ENCODE data around the gene INPP5J.
"Not testable (repeated sequence)": the region's sequence is repeated elsewhere in the genome, so short reads cannot be mapped to it uniquely, and the experiment has no call there.

The INPP5J gene

GRCh38 chr22:31088233-31088986, 34.4 kb upstream of the INPP5J start:
- DNase-seq (ENCODE audit: low read depth in 2 of 2) = no peak

GRCh38 chr22:31089160-31090100, 33.3 kb upstream of the INPP5J start:
- no peak for DNase-seq (ENCODE audit: low read depth in 2 of 2)

- no peak for DNase-seq (ENCODE audit: low read depth in 2 of 2)
Observed at GRCh38 chr22:31090217-31091085, 32.3 kb upstream of the INPP5J start.

GRCh38 chr22:31091106-31091975, 31.4 kb upstream of the INPP5J start:
- DNase-seq (ENCODE audit: low read depth in 2 of 2) = no peak

- no peak for DNase-seq (ENCODE audit: low read depth in 2 of 2)
Observed at GRCh38 chr22:31092161-31092560, 30.6 kb upstream of the INPP5J start.

- DNase-seq (ENCODE audit: low read depth in 2 of 2) = no peak
Observed at GRCh38 chr22:31093086-31093850, 29.5 kb upstream of the INPP5J start.

- DNase-seq (ENCODE audit: low read depth in 2 of 2) = no peak
Observed at GRCh38 chr22:31094021-31094551, 28.7 kb upstream of the INPP5J start.

- no peak for DNase-seq (ENCODE audit: low read depth in 2 of 2)
Observed at GRCh38 chr22:31094741-31095140, 28.0 kb upstream of the INPP5J start.

- no peak for DNase-seq (ENCODE audit: low read depth in 2 of 2)
Observed at GRCh38 chr22:31095637-31096249, 27.0 kb upstream of the INPP5J start.

- DNase-seq (ENCODE audit: low read depth in 2 of 2) = no peak
Observed at GRCh38 chr22:31096657-31097279, 26.0 kb upstream of the INPP5J start.

- DNase-seq (ENCODE audit: low read depth in 2 of 2) = not testable (repeated sequence)
Observed at GRCh38 chr22:31097539-31097938, 25.2 kb upstream of the INPP5J start.

- no peak for DNase-seq (ENCODE audit: low read depth in 2 of 2)
Observed at GRCh38 chr22:31097941-31098631, 24.7 kb upstream of the INPP5J start.

- no peak for DNase-seq (ENCODE audit: low read depth in 2 of 2)
Observed at GRCh38 chr22:31098632-31099110, 24.1 kb upstream of the INPP5J start.

- no peak for DNase-seq (ENCODE audit: low read depth in 2 of 2)
Observed at GRCh38 chr22:31099386-31099785, 23.4 kb upstream of the INPP5J start.

GRCh38 chr22:31099841-31100761, 22.7 kb upstream of the INPP5J start:
- DNase-seq (ENCODE audit: low read depth in 2 of 2) = no peak

- no peak for DNase-seq (ENCODE audit: low read depth in 2 of 2)
Observed at GRCh38 chr22:31100762-31101525, 21.8 kb upstream of the INPP5J start.
